Stimulated activated CD4-positive, alpha-beta T cell treated with anti-CD3 and anti-CD28 coated beads, Interleukin-1b, Interleukin-23, amount 100 ng/mL, for 1 hour (primary cell): ENCODE measurements around the gene RGS6.

Experiments
- DNase-seq, 2 donors: peaks; one replicate each; pipeline ENCODE4 v3.0.0-alpha.2; 2020; ENCODE audit warnings: low read depth in 2 of 2

Gene RGS6

GRCh38 chr14:71947947-71948500, 15.8 kb downstream of the RGS6 start:
- no peak for DNase-seq

DNA sequence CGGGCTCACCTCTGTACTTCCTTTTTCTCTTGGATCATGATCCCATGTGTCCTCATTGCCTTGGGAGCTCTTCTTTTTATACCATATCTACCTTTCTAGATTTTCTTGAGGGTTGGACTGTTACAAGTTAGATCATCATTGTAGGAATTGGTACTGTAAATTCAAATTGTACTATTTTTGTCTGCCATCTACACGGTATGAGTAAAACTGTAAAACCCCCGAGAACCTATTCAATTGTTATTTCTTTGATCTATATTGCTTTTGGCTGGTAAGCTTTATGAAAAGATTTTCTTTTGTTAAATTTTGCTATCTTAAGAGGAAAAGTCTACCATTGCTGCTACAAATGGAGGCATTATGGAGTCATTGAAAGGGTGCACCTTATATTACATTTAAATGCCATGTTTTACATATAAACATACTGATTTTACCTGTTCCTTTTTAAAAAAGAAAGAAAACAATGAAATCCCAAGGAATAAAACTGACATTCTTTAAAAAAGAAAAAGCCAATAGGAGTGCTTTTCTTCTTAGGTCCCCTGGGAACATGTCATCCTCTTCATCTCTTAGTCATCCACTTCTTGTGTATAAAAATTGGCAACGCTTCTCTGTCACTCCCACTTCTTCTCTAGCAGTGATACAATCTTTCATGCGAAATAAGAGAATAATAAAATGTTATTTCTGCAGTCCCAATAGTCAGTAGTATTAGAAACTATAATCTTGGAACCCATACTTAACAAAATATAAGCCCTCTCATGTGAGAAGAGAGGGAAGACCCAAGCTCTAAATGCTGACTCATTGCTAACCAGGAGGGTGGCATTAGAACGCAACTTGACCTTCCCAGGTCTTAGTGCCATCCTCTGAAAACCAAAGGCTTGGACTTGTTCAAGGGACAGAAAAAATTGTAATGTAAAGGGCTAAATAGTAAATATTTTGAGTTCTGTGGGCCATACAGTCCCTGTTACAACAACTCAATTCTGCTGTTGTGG, 20.4 kb downstream of the RGS6 start:
- DNase-seq: no peak

GRCh38 chr14:71956920-71957563, 24.8 kb downstream of the RGS6 start:
- no peak for DNase-seq

DNA sequence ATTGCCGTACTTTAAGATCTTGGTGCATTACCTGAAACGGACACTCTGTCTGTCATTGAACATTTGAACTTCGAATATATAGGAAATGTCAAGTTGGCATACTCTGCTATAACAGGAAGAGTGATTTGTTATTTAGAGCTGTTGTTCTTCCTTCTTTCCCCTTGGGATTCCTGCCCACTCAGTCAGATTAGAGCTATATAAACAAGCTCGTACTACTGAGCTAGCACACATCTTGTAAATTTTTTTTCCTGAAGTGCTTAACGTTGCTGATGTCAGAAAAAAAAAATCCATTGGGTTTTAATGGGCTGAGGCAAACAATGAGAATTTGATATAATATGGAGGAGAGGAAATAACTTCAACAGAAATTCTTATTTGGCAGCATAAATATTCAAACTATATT, 26.8 kb downstream of the RGS6 start:
- no peak for DNase-seq

DNA sequence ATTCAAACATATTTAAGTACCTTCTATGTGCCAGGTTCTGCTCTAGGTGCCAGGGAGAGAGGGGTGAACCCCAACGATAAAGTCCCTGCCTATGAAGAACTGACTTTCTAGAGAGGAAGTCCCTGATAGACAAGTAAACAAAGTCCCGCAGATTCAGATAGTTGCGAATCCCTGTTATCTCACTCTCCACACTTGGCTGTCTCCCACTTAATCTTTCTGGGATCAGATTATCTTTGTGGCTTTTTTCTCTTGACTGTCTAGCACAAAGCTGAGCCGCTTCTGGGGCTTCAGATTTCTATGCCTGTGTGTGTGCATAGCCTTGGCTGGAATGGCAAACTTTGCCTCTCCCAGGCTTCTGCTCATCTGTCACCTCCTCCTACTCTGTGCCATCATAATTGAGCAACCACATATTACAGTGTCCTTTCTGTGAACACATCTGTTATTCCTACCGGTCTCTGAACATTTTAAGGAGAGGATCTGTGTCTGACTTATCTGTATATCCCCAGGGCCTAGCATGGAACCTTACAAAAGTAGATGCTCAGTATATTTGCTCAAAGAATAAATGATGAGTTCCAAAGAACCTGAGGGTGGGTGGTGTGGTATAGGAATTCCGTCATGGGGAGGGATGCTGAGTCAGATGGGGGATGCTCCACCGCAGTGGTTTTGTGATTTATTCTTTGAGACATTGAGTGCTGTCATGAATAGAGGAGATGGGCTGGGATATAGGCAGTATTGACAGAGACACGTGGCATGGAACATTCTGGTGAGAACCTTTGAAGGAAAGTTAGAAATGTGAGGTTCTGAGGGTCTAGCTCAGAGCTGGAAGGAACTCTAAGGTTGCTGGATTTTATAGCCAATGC, 28.5 kb downstream of the RGS6 start:
- no peak for DNase-seq

DNA sequence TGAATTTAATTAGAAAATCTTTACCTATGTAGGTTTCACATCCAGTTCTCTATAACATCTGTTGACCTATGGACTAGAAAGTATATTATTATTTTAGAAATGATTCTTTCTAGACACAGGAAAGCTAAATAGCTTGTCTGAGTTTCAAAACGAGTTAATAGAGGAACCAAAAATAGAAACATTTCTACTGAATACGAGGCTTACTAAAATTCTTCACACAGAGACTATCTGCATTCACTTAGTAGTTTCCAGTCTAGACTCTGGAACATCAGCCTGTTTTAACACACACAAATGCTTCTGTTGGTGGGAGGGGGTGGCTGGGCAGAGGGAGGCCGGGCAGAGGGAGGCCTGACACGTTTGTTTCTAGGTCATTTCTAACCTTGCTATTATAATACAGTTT, 29.7 kb downstream of the RGS6 start:
- no peak for DNase-seq

GRCh38 chr14:71964716-71965115, 32.5 kb downstream of the RGS6 start:
- DNase-seq: no peak

GRCh38 chr14:71966528-71966927, 34.3 kb downstream of the RGS6 start:
- DNase-seq: no peak

- DNase-seq: no peak
These were observed 35.5 kb downstream of the RGS6 start for GRCh38 chr14:71967704-71968103.

- no peak for DNase-seq
These were observed 38.0 kb downstream of the RGS6 start for GRCh38 chr14:71970272-71970671.

DNA sequence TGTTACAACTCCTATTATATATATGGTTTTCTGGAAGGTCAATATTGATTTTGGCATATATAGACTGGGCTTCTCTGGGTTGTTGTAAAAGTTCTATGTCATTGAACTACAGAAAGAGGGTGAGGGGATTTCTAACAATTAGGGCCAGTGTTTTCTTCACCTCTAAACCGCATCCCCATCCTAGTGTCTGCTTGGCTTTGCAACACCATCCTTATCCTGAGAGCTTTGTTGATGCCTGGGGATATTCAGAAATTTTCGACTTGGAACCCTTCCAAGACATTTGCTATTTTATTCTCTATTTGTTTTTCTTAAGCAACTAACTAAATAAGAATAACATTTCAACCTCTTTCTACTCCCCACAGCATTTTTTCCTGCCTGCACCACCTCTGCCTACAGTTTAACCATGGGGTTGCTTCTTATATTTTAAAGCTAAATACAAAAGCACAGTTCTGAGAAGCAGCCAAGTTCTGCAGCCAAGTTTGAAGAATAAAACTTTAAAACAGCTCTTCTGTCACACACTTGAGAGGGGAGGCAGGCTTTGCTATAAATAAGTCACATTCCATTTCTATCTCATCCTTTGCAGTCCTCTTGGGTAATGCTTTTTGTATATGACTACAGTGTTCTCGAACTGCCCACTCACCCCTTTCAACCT, 53.4 kb downstream of the RGS6 start:
- no peak for DNase-seq

- DNase-seq: no peak
These were observed 56.2 kb downstream of the RGS6 start for GRCh38 chr14:71988476-71988875.

DNA sequence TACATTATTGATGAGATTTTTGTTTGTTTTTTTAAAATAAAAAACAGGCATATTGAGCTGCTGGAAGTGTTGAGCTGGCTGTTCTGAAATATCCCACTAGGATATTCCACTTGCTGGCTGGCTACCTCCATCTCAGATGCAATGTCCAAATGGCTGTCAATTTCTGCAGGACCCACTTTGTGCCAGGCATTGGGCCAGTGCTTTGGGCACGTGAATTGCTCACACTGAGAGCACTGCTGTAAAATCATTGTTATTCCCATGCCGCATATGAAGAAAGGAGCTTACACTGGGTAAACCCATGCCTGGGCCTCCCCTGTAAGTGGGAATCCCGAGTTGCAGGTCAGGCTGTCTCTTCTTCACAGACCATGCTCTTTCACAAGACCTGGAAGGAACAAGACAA, 56.7 kb downstream of the RGS6 start:
- no peak for DNase-seq

GRCh38 chr14:71994416-71994815, 62.2 kb downstream of the RGS6 start:
- DNase-seq: no peak

DNA sequence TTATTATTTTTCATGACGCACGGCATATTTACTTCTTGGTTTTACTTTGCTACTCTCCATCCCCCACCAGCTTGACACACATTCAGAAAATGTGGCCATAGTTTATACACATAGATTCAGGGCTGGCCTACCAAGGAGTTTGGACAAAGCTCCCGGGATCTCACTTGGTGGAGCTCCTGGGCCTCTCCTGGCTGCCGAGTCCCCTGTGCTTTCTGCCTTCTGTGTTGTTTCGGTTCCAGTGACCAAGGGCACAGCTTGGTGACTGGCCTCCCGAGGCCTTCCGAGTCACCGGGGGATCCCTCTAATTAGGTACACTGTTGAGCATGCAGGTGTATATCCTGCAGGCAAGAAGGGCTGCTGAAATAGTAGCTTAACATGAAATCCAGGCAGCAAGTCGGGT, 63.5 kb downstream of the RGS6 start:
- DNase-seq: no peak

- DNase-seq: no peak
These were observed 64.4 kb downstream of the RGS6 start for GRCh38 chr14:71996610-71997009.

GRCh38 chr14:72000907-72001306, 68.7 kb downstream of the RGS6 start:
- DNase-seq: no peak

GRCh38 chr14:72002731-72003130, 70.5 kb downstream of the RGS6 start:
- no peak for DNase-seq

GRCh38 chr14:72008666-72009065, 76.4 kb downstream of the RGS6 start:
- DNase-seq: no peak

DNA sequence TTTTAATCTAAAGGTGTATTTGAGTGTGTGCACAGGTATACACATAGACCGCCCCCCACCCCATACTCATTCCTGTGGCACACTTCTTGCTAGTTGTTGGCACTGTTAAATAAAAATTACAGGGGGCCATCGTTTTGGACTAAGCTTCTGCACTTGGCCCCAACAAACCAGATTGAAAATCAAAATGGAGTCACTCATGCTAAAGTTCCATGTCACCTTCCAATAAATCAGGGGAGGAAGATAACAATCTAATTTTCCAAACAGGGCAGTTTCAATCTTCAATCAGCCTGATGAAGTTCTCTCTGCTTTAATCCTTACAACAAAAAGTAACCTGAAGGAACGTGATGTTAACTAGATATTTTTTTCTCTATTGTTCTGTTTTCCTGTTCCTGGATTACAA, 78.2 kb downstream of the RGS6 start:
- no peak for DNase-seq

DNA sequence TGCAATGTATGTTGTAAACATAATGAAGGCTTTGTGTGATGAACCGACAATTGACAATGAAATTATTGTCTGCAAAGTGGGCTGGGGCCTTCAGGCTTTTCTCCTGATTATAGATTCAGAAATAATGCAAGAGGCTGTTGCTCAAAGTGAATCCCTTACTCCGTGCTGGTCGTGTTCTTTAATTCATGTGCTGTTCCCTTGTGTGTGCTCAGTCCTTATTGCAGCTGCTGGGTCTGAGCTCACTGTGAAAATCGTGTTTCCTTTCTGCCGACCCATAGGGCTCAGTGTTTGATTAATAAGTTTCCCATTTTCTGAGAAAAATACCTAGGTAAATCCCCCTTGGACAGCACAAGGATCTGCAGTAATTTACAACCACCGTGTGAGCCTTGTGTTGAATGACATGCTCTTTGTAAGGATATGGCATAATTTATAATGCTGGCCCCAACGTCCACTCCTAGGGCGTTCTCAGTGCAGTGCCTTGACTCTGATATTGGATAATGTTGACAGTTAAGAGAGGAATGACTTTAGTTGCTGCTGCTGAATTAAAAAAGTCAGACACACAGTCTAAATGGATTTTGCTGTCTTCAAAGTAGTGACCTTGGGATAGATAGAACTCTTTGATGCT, 81.6 kb downstream of the RGS6 start:
- DNase-seq: no peak
